Measurements from ENCODE around the gene ODR4.

- TF ChIP-seq E2F4 (CRISPR knock-in tag; IDR thresholded peaks at IDR 0.05; ENCODE audit: borderline replicate concordance, low read depth) (no peak), ZNF423 (CRISPR knock-in tag; IDR thresholded peaks at IDR 0.05) (no peak), USF2 (CRISPR knock-in tag; IDR thresholded peaks at IDR 0.05) (no peak)
These were observed 64.9 kb downstream of the ODR4 start for GRCh38 chr1:186440584-186440983.
